Muscle of leg (tissue), 11 donors: ENCODE measurements around the gene OARD1. TPM values are rescaled to one million over a fixed set of nuclear protein-coding genes. Genes with fewer than 3 reads are reported as not detected.

Experiments used
- DNase-seq: peaks from one replicate; pipeline ENCODE4 v3.0.0; 2013
- H3K27ac ChIP-seq: one replicate; pipeline ENCODE4 v1.5.1; 2013; ENCODE audit warnings: mild to moderate bottlenecking, low read length, control low read depth
- H3K27me3 ChIP-seq: one replicate; pipeline ENCODE4 v1.6.1; 2013; ENCODE audit warnings: low read length; ENCODE audit not compliant: control insufficient read depth, insufficient read depth
- H3K36me3 ChIP-seq: one replicate; pipeline ENCODE4 v1.6.1; 2013; ENCODE audit warnings: low read length; ENCODE audit not compliant: control insufficient read depth, insufficient read depth
- H3K4me1 ChIP-seq: one replicate; pipeline ENCODE4 v1.6.1; 2013; ENCODE audit warnings: low read length; ENCODE audit not compliant: control insufficient read depth, insufficient read depth
- H3K4me3 ChIP-seq: one replicate; pipeline ENCODE4 v1.5.1; 2013; ENCODE audit warnings: low read length, control low read depth
- H3K9me3 ChIP-seq: replicated peaks from 2 replicates; pipeline ENCODE4 v1.6.1; 2013; ENCODE audit warnings: low read depth, low read length; ENCODE audit not compliant: control insufficient read depth
- WGBS: methylation state at CpG from one replicate; pipeline ENCODE4 v1.1.5; 2013; ENCODE audit warnings: missing lambda C conversion rate; ENCODE audit not compliant: insufficient coverage; 5-methylcytosine and 5-hydroxymethylcytosine counted together
- polyA plus RNA-seq, 8 donors: library from polyadenylated mRNA; unstranded; fragments of 120-200 nt; gene quantifications; one replicate each; pipeline versions ENCODE4 v1.2.1 to v1.2.3, GENCODE V29; 2013; ENCODE audit warnings: inconsistent platforms in 1 of 8, low replicate concordance in 1 of 8; ENCODE audit not compliant: insufficient read length in 8 of 8, insufficient read depth in 1 of 8
- total RNA-seq: library from RNA; stranded (reverse); fragments of 120-200 nt; gene quantifications from one replicate; pipeline ENCODE4 v1.2.4, GENCODE V29; 2013

OARD1 gene
- total and polyA plus RNA-seq, 9 donors, result 12.9 to 20.7 (median 18.6) TPM

DNA sequence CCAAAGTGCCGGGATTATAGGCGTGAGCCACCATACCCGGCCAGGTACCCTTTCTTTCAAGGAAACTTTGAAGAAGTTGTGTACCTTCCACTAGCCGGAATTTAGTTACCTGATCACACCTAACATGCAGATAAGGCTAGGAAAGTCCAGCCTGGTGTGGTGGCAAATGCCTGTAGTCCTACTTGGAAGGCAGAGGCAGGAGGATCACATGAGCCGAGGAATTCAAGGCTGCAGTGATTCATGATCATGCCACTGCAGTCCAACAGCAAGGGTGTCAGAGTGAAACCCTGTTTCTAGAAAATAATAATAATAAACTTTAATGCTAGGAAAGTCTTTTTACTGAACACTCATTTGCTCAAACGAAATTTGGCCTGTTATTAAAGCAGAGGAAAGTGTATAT is 21.6 kb upstream of the OARD1 start:
- no peak for DNase-seq

DNA sequence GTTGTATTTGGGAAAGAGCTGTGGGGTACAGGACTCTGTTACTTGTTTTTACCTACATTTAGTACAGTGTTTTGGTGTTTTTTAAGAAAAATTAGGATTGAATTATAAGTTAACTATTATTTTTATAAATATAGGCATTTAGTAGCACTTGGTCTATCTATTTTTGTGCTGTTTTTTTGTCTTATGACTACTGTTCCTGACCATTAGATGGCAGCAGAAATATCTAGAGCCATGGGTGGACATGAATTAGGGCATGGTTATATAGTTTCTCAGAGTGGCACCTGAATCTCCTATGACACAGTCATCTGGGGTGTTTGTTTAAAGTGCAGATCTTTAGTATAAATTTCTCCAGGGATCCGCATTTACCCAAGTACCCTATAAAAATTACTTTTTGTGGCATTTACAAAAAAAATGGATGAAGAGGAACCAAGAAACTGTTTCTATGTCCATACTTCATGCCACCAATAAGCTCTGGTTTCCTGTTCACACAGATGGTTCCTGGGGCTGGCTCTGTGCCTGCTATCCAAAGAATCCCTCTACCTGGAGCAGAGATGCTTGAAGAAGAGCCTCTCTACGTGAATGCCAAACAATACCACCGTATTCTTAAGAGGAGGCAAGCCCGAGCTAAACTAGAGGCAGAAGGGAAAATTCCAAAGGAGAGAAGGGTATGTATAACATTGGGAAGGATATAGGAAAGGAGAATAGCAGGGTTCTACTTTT is 20.4 kb upstream of the OARD1 start:
- Histone ChIP-seq H3K4me1 (no peaks in the 10 kb centered on the region), H3K4me3 (no peak overlapping the region), H3K27me3 (no peaks in the 10 kb centered on the region), H3K36me3 (peaks cover 77% of the 10 kb centered on the region), H3K27ac (no peak overlapping the region), H3K9me3 (no peaks in the 10 kb centered on the region)
- DNase-seq, result no peak
- 67% methylated on average over 1 of the region's 4 CpGs for WGBS

More for the DNA sequence above, 21.6 kb upstream of the OARD1 start:
- H3K4me1 ChIP-seq, result no peaks in the 10 kb centered on the region
- H3K9me3 ChIP-seq, result no peaks in the 10 kb centered on the region
- no peak overlapping the region for H3K27ac ChIP-seq
- peaks cover 84% of the 10 kb centered on the region for H3K36me3 ChIP-seq
- no peak overlapping the region for H3K4me3 ChIP-seq
- no peaks in the 10 kb centered on the region for H3K27me3 ChIP-seq
- WGBS, result 100% methylated on average over 4 of the region's 6 CpGs

- H3K4me1 ChIP-seq, result no peaks in the 10 kb centered on the region
- H3K27ac ChIP-seq, result no peak overlapping the region
- no peaks in the 10 kb centered on the region for H3K27me3 ChIP-seq
- H3K9me3 ChIP-seq, result no peaks in the 10 kb centered on the region
- DNase-seq, result no peak
- no peak overlapping the region for H3K4me3 ChIP-seq
- H3K36me3 ChIP-seq, result peaks cover 62% of the 10 kb centered on the region
- no CpG with 5 or more reads among the region's 1 CpG for WGBS
Measured at GRCh38 chr6:41090841-41091761, 18.9 kb upstream of the OARD1 start.

- H3K4me3 ChIP-seq, result no peak overlapping the region
- no CpG with 5 or more reads among the region's 4 CpGs for WGBS
- no peak for DNase-seq
- H3K27me3 ChIP-seq, result no peaks in the 10 kb centered on the region
- peaks cover 49% of the 10 kb centered on the region for H3K36me3 ChIP-seq
- no peak overlapping the region for H3K27ac ChIP-seq
- H3K4me1 ChIP-seq, result no peaks in the 10 kb centered on the region
- no peaks in the 10 kb centered on the region for H3K9me3 ChIP-seq
Measured at GRCh38 chr6:41088451-41088850, 16.3 kb upstream of the OARD1 start.

- no peaks in the 10 kb centered on the region for H3K9me3 ChIP-seq
- H3K27me3 ChIP-seq, result no peaks in the 10 kb centered on the region
- peaks cover 28% of the 10 kb centered on the region for H3K36me3 ChIP-seq
- DNase-seq, result no peak
- no peak overlapping the region for H3K4me3 ChIP-seq
- no peak overlapping the region for H3K27ac ChIP-seq
- no peaks in the 10 kb centered on the region for H3K4me1 ChIP-seq
Measured at GRCh38 chr6:41085182-41085581, 13.0 kb upstream of the OARD1 start.

DNA sequence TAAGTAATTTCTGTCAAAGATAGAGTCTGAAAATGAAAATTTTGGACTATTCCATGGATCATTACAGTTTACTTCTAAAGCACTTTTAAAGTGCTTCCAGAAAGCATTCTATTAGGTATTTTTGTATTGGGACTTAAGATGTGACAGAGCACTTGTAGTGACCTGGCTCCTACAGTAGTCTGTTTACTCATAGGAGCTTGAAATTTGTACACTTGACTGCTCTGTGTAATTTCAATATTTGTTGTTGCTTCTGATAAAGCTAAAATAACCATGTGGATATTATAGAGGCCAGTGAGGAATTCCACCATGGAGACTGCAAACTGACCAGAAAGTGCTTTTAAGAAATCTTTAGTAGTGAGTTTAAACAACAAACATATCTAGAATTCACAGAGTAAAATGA is 10.9 kb upstream of the OARD1 start:
- peaks cover 22% of the 10 kb centered on the region for H3K36me3 ChIP-seq
- H3K27me3 ChIP-seq, result no peaks in the 10 kb centered on the region
- H3K4me1 ChIP-seq, result no peaks in the 10 kb centered on the region
- DNase-seq, result no peak
- H3K4me3 ChIP-seq, result no peak overlapping the region
- no peak overlapping the region for H3K27ac ChIP-seq
- no peaks in the 10 kb centered on the region for H3K9me3 ChIP-seq

GRCh38 chr6:41080621-41081020 is 8.5 kb upstream of the OARD1 start:
- H3K4me3 ChIP-seq, result no peak overlapping the region
- H3K27me3 ChIP-seq, result no peaks in the 10 kb centered on the region
- H3K4me1 ChIP-seq, result no peaks in the 10 kb centered on the region
- 100% methylated on average over 1 of the region's 2 CpGs for WGBS
- peaks cover 22% of the 10 kb centered on the region for H3K36me3 ChIP-seq
- H3K9me3 ChIP-seq, result no peaks in the 10 kb centered on the region
- H3K27ac ChIP-seq, result no peak overlapping the region
- DNase-seq, result no peak

- Histone ChIP-seq H3K4me3 (no peak overlapping the region), H3K4me1 (peaks cover 6% of the 10 kb centered on the region), H3K36me3 (peaks cover 17% of the 10 kb centered on the region), H3K9me3 (no peaks in the 10 kb centered on the region), H3K27me3 (no peaks in the 10 kb centered on the region), H3K27ac (no peak overlapping the region)
- DNase-seq, result no peak
- 100% methylated on average over 1 of the region's 1 CpG for WGBS
Measured at GRCh38 chr6:41079080-41079479, 6.9 kb upstream of the OARD1 start.

DNA sequence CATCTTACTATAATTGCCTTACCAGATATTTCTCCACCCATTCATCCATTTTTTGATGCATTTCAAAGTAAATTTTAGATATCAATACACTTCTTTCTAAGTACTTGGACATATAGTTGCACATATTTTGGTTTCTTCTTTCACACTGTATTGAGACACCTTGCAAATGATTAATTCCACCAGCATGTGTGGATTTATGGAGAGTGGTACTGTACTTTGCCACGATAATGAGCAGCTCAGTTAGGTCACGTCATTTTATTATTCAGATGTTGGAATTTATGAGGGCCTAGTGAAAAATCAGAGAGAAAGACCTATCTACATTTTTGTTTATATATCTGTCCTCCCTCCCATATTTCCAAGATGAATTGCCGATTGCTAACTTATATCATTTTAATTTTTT is 5.9 kb upstream of the OARD1 start:
- no peaks in the 10 kb centered on the region for H3K27me3 ChIP-seq
- H3K4me1 ChIP-seq, result peaks cover 7% of the 10 kb centered on the region
- no peak for DNase-seq
- no CpG with 5 or more reads among the region's 3 CpGs for WGBS
- H3K9me3 ChIP-seq, result no peaks in the 10 kb centered on the region
- no peak overlapping the region for H3K27ac ChIP-seq
- peaks cover 14% of the 10 kb centered on the region for H3K36me3 ChIP-seq
- no peak overlapping the region for H3K4me3 ChIP-seq

- Histone ChIP-seq H3K9me3 (no peaks in the 10 kb centered on the region), H3K27ac (no peak overlapping the region), H3K4me3 (no peak overlapping the region), H3K4me1 (peaks cover 7% of the 10 kb centered on the region), H3K36me3 (peaks cover 14% of the 10 kb centered on the region), H3K27me3 (no peaks in the 10 kb centered on the region)
- no peak for DNase-seq
- 80% methylated on average over 1 of the region's 2 CpGs for WGBS
Measured at GRCh38 chr6:41077536-41077935, 5.4 kb upstream of the OARD1 start.
